ENCODE data around the gene MYL4.

GRCh38 chr17:47164263-47164662 is 44.9 kb upstream of the MYL4 start:
- no peak for TF ChIP-seq CTCF (IDR thresholded peaks at IDR 0.05)
- no peak for TF ChIP-seq POLR2A (IDR thresholded peaks at IDR 0.05)

All from esophagus squamous epithelium (tissue), 4 donors.